A673 (cell line): ENCODE data around the gene GGA1. TPM values are rescaled to one million over a fixed set of nuclear protein-coding genes. Genes with fewer than 3 reads are reported as not detected.
"Not testable (repeated sequence)": the region's sequence is repeated elsewhere in the genome, so short reads cannot be mapped to it uniquely, and the experiment has no call there.

Experiments
- BruUV-seq: library from RNA; stranded (reverse); fragments of 400-500 nt; replicated peaks from 2 replicates; lab custom pipeline; 2021; lab: Mats Ljungman, UMichigan
- CTCF ChIA-PET: fragments of 300-600 bp; sonication (Branson Sonifier 250); formaldehyde crosslinking; loops from one replicate; lab custom pipeline; 2022; ENCODE audit warnings: antibody characterized with exemption; lab: Charles Lee
- POLR2A ChIA-PET: fragments of 300-600 bp; sonication (Branson Sonifier 250); formaldehyde crosslinking; loops from one replicate; lab custom pipeline; 2022; ENCODE audit warnings: antibody characterized with exemption; ENCODE audit not compliant: low non-redundant PET; lab: Charles Lee
- DNase-seq: peaks from one replicate; pipeline ENCODE4 v3.0.0-alpha.2; 2015; ENCODE audit warnings: low spot score
- H3K27ac ChIP-seq: fragments of 200-600 bp; sonication (generic); 2 replicates; pipeline ENCODE4 v1.5.1; 2016; ENCODE audit warnings: mixed run types, low read depth, mild to moderate bottlenecking, mixed read lengths, antibody characterized with exemption, low read length; ENCODE audit not compliant: poor library complexity, severe bottlenecking
- H3K27me3 ChIP-seq: fragments of 200-600 bp; sonication (generic); replicated peaks from 2 replicates; pipeline ENCODE4 v1.6.1; 2017; ENCODE audit warnings: mixed run types, low read depth, mild to moderate bottlenecking, mixed read lengths, antibody characterized with exemption, low read length; ENCODE audit not compliant: insufficient read depth, poor library complexity
- H3K36me3 ChIP-seq: fragments of 200-600 bp; sonication (generic); 2 replicates; pipeline ENCODE4 v1.6.1; 2016; ENCODE audit warnings: mixed run types, mild to moderate bottlenecking, mixed read lengths, antibody characterized with exemption, low read length; ENCODE audit not compliant: insufficient read depth, poor library complexity, severe bottlenecking
- H3K4me1 ChIP-seq: fragments of 200-600 bp; sonication (generic); 2 replicates; pipeline ENCODE4 v1.6.1; 2017; ENCODE audit warnings: mixed run types, mild to moderate bottlenecking, mixed read lengths, antibody characterized with exemption, low read length; ENCODE audit not compliant: insufficient read depth, poor library complexity, severe bottlenecking
- H3K4me3 ChIP-seq: fragments of 200-600 bp; sonication (generic); 2 replicates; pipeline ENCODE4 v1.5.1; 2016; ENCODE audit warnings: low read depth, mixed run types, mild to moderate bottlenecking, mixed read lengths, low read length; ENCODE audit not compliant: poor library complexity, severe bottlenecking
- H3K9me3 ChIP-seq: fragments of 200-600 bp; sonication (generic); 2 replicates; pipeline ENCODE4 v1.6.1; 2016; ENCODE audit warnings: mixed run types, low read depth, mild to moderate bottlenecking, mixed read lengths, antibody characterized with exemption, low read length; ENCODE audit not compliant: poor library complexity, severe bottlenecking
- CTCF ChIP-seq: fragments of 300-800, 200-600 bp; sonication (generic); conservative IDR thresholded peaks from 2 replicates; pipeline ENCODE4 v1.5.1; 2017; ENCODE audit warnings: low read depth, mild to moderate bottlenecking, antibody characterized with exemption, low read length, moderate library complexity, mixed read lengths
- EZH2 ChIP-seq: fragments of 200-600 bp; sonication (generic); IDR thresholded peaks from 2 replicates; pipeline ENCODE4 v1.6.1; 2017; ENCODE audit warnings: borderline replicate concordance, low read depth, mild to moderate bottlenecking, mixed read lengths, antibody characterized with exemption, low read length; ENCODE audit not compliant: poor library complexity, severe bottlenecking
- intact Hi-C: fragments of 100-400 bp; cut with micrococcal nuclease; formaldehyde crosslinking; loops from one replicate; pipeline ENCODE4 v1.10.0; 2022; ENCODE audit not compliant: unreplicated experiment
- total RNA-seq: library from RNA; stranded (reverse); gene quantifications from 2 replicates; pipeline ENCODE4 v1.2.3, GENCODE V29; 2021

GGA1 gene
- total RNA-seq, 1 experiment from 2014 or later: 74.6 TPM

- POLR2A ChIA-PET: interaction anchor here (0.5 kb wide), 1 partner anchor 7 kb away, joined by 9 read pairs; no protein-coding TSS in a partner anchor
Measured at GRCh38 chr22:37654563-37655251, 46.1 kb downstream of the GGA1 start.

DNA sequence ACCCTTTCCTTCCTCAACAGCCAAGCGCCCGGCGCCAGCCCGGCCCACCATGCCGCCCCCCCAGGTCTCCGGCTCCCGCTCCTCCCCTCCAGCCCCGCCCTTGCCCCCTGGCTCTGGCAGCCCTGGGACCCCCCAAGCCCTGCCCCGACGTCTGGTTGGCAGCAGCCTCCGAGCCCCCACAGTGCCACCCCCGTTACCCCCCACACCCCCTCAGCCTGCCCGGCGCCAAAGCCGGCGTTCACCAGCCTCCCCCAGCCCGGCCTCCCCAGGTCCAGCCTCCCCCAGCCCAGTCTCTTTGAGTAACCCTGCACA lies 46.6 kb downstream of the GGA1 start:
- intact Hi-C loops: no loop called here

More at GRCh38 chr22:37654563-37655251, 46.1 kb downstream of the GGA1 start:
- Histone ChIP-seq H3K27ac (no peak overlapping the region), H3K4me3 (no peak overlapping the region), H3K4me1 (peaks cover 1% of the 10 kb centered on the region), H3K27me3 (no peaks in the 10 kb centered on the region), H3K36me3 (no peaks in the 10 kb centered on the region), H3K9me3 (no peaks in the 10 kb centered on the region)
- intact Hi-C loops: no loop called here
- CTCF ChIA-PET: interaction anchor here (0.6 kb wide), 1 partner anchor 209 kb away, joined by 6 read pairs; no protein-coding TSS in a partner anchor
- BruUV-seq: no TSS peak
- DNase-seq: no peak
- TF ChIP-seq EZH2 (no peak), CTCF (no peak)

DNA sequence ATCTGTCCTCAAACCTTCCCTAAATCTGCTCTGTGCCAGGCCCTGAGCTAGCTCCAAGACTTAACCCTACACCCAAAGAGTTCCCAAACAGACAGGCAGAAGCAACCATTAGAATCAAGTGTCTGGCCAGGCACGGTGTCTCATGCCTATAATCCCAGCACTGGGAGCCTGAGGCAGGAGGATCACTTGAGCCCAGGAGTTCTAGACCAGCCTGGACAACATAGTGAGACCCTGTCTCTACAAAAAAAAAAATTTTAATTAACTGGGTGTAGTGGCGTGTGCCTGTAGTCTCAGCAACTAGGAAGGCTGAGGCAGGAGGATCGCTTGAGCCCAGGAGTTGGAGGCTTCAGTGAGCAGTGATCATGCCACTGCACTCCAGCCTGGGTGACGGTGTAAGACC lies 47.9 kb downstream of the GGA1 start:
- H3K36me3 ChIP-seq, H3K27ac ChIP-seq, CTCF ChIA-PET, H3K4me3 ChIP-seq, intact Hi-C loops, BruUV-seq, H3K27me3 ChIP-seq, POLR2A ChIA-PET, DNase-seq, H3K9me3 ChIP-seq: not testable (repeated sequence)
- H3K4me1 ChIP-seq: peaks cover 20% of the 10 kb centered on the region

More for the DNA sequence above, 46.6 kb downstream of the GGA1 start:
- Histone ChIP-seq H3K36me3 (no peaks in the 10 kb centered on the region), H3K27ac (no peak overlapping the region), H3K9me3 (no peaks in the 10 kb centered on the region), H3K4me3 (no peak overlapping the region), H3K4me1 (peaks cover 6% of the 10 kb centered on the region), H3K27me3 (no peaks in the 10 kb centered on the region)
- no peak for TF ChIP-seq EZH2
- no peak for TF ChIP-seq CTCF
- CTCF ChIA-PET: no interaction called here
- POLR2A ChIA-PET: interaction anchor here (0.5 kb wide), 1 partner anchor 7 kb away, joined by 9 read pairs; no protein-coding TSS in a partner anchor
- no TSS peak for BruUV-seq
- no peak for DNase-seq
